Activated CD4-positive, CD25-positive, alpha-beta regulatory T cell treated with anti-CD3 and anti-CD28 coated beads, Interleukin-2, amount 50 U/mL, for 72 hours (primary cell): ENCODE data around the gene POLD4.
"Not testable (repeated sequence)": the region's sequence is repeated elsewhere in the genome, so short reads cannot be mapped to it uniquely, and the experiment has no call there.

Experiments used
- DNase-seq: peaks from one replicate; pipeline ENCODE4 v3.0.0; 2021

The POLD4 gene

DNA sequence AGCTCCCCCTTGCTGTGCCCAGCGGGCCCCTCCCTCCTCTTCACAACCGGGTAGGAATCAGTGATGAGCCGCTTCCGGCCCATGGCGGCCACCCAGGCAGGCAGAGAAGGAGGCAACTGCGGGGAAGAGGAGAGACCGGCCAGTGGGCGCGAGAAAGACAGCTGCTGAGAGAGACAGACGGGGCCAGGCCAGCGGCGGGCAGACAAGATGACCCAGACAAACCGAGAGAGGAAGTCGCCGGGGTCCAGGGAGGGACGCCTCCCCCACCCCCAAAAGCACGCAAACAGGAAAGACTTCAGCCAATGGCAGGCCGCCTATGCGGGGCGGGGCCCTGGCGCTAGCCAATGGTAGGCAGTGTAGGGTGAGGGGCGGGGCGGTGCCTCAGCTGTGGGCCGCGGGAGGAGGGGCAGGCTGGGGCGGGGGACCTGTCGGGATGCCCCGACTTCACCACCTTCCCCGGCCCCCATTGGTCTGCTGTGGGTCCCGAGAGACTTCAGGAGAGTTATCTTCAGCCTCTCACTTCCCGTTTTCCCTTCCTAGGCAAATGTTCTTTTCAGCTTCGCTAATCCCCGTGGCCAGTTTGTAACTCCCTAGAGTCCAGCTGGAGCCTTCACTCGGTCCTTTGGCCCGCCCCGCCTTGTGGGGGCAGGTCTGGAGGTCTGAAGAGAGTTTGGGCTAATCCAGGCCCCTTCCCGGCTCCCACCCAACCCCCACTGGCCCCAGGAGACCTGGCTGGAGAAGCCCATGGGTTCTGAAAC, at the start of gene POLD4:
TSS of gene POLD4 (minus strand) at position 230 of the 758 bp plus-strand sequence. CDS start at position 83, 147 bp downstream.
- DNase-seq: peak; percentile 97

- DNase-seq: not testable (repeated sequence)
These were observed 49.7 kb upstream of the POLD4 start for GRCh38 chr11:67403085-67403484.

- DNase-seq: not testable (repeated sequence)
These were observed 49.0 kb upstream of the POLD4 start for GRCh38 chr11:67402192-67402839.

- DNase-seq: peak; percentile 91
These were observed 48.3 kb upstream of the POLD4 start, which contains the start of gene PPP1CA for GRCh38 chr11:67401495-67402191. PPP1CA (minus strand) TSS chr11:67401858; CDS start chr11:67401782, 76 bp downstream.

DNA sequence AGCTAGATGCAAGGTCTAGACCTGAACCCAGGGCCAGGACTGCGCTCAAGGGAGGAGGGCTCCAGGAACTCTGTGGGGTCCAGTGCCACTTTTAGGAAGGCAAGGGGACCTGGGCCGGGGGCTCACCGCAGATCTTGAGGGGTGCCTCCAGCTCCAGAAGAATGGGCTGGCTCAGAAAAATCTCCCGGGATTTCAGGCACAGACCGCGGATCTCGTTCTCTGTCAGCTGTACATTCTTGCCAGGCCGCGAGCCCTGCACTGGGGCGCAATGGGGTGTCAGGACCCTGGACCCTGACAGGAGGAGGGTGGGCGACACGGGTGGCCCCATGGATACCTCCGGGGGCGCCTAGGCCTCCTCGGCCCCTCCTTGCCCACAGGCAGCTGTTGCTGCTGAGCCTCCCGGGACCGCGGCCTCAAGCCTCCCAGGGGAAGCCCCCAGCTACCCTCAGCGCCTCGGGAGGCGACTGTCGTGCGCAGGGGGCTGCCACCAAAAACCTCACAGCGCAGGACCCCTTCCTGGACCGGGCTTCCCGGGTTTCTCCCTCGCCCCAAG, 47.7 kb upstream of the POLD4 start:
- DNase-seq: no peak

DNA sequence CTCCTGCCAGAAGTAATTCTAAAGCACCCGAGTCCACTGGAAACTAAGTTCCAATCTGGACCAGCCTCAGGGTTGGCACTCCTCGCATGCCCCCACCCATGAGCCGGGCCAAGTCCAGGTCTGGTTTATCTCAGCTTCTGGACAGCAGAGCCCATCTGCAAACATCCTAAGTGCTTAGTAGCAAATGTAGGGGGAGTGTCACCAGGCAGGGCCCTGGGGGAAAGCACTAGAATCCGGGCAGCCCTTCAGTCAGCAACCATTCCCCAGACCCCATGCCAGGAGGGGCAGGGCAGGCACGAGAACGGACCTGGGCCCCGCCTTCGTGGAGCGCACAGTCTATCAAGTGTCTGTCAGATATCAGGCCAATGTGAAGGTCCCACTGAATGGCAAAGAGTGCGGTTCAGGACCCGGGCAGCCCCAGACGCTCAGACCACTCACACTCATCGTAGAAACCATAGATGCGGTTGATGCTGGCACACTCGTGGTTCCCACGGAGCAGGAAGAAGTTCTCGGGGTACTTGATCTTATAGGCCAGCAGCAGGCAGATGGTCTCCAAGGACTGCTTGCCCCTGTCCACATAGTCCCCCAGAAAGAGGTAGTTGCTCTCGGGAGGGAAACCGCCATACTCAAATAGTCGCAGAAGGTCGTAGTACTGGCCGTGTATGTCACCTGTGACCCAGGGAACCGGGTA, 47.0 kb upstream of the POLD4 start:
- DNase-seq: no peak

GRCh38 chr11:67398661-67399563, 45.6 kb upstream of the POLD4 start:
- no peak for DNase-seq

- DNase-seq: no peak
These were observed 44.8 kb upstream of the POLD4 start for GRCh38 chr11:67397986-67398660.

DNA sequence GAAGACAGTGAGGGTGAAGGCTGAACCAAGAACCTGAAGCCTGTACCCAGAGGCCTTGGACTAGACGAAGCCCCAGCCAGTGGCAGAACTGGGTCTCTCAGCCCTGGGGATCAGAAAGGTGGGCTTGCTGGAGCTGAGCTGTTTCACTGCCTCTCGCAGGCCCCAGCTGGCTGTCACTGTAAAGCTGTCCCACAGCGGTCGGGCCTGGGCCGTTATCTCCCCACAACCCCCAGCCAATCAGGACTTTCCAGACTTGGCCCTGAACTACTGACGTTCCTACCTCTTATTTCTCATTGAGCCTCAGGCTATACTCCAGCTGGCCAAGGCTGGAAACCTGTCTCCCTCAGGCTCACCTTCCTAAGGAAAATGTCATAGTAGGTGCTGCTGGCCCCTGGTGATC, 44.2 kb upstream of the POLD4 start:
- DNase-seq: no peak

DNA sequence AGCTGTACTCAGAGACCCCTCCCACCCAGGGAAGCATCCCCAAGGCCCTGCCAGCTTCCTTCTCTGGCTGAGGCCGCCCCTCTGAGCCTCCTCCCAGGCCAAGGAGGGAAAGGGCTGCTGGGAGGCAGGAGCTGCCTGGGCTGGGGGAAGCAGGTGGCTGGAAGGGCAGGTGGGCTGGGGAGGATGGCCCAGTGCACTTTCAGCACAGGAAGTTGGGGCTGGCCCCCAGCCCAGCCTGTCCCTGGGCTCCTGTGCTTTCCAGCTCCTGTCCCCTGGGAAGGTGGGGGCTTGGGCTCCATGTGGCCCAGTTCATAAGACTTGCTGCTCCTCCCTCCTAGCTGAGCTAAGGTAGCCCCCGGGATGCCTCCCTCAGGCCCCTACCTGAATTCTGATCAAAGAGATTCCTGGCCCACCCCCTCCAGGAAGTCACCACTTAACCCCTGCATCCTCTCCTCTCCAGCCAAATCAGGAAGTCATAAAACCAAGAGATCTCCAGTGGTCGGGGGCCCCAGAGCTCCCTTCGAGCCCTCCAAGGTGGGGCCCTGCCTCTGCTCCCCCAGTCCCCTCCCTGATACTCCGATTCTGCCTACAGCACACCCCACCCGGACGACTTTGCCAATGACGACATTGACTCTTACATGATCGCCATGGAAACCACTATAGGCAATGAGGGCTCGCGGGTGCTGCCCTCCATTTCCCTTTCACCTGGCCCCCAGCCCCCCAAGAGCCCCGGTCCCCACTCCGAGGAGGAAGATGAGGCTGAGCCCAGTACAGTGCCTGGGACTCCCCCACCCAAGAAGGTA, 43.4 kb upstream of the POLD4 start:
- DNase-seq: no peak

GRCh38 chr11:67396259-67396581, 42.9 kb upstream of the POLD4 start:
- DNase-seq: no peak

DNA sequence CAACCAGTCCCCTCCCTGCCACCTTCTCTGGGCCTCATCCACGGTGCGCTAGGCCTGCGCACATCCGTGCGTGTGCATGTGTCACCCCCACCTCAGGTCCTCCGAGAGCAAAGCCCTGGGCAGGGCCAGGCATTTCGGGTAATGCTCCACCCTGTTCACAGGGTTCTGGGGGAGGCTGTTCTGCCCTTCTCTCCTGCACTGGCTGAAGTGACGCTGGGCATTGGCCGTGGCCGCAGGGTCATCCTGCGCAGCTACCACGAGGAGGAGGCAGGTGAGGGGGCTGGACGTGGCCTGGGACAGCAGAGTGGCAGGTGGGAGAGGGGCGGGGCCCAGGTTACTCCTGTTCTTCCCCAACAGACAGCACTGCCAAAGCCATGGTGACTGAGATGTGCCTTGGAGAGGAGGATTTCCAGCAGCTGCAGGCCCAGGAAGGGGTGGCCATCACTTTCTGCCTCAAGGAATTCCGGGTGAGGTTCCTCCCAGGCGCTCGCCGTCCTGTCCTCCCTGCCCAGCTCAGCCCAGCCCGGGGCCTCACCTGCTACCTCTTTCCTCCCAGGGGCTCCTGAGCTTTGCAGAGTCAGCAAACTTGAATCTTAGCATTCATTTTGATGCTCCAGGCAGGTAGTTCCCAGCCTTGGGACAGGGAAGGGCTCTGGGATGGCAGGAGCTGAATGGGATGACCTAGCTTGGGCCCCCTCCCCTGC, 42.4 kb upstream of the POLD4 start:
- no peak for DNase-seq

DNA sequence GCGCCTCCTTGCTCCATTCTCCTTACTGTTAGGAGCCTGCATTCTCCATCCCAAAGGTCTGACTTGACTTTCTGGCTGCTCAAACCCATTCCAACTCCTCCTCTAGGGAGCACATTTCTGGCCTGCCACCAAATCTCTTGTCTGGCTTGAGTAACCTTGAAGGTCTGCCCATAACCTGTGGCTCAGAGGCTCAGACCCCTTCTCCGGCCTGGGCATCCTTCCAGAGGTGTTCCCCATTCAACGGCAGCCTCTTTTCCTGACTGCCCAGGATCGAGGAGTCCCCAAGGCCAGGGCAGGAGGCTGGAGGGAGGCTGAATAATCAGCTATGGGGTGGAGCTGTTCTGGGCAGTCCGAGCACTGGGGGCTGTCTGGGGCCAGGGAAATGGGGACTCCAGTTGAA, 40.6 kb upstream of the POLD4 start:
- no peak for DNase-seq

- DNase-seq: no peak
These were observed 40.1 kb upstream of the POLD4 start for GRCh38 chr11:67393437-67393836.

- DNase-seq: no peak
These were observed 38.9 kb upstream of the POLD4 start for GRCh38 chr11:67392183-67392715.

- peak; percentile 92 for DNase-seq
These were observed 38.2 kb upstream of the POLD4 start, which contains the start of gene RAD9A for GRCh38 chr11:67391304-67392182. RAD9A (plus strand) TSS chr11:67391986; CDS start chr11:67392045, 59 bp downstream.

- DNase-seq: no peak
These were observed 37.6 kb upstream of the POLD4 start for GRCh38 chr11:67390947-67391303.

DNA sequence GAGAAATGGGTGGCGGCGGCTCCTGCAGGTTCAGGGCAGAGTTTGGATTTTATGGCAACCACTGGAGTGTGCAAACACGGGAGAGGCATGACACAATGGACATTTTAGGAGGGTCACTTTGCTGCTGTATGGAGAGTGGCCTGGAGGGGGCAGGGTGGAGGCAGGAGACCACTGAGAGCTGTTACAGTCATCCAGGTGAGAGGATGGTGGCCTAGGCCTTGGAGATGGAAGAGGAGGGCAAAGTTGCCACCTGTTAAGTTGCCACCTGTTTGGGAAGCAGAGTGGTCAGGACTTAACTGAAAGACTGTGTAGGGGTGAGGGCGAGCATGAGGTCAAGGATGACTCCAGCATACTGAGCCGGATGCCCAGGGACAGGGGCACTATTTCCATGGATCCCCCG, 36.1 kb upstream of the POLD4 start:
- DNase-seq: peak; percentile 62
